Measurements from ENCODE around the gene ZNF580. TPM values are rescaled to one million over a fixed set of nuclear protein-coding genes. Genes with fewer than 3 reads are reported as not detected.
A peak's percentile ranks its signal among the peaks of the same experiment; 100 is the strongest.

Gene ZNF580
- total and polyA plus RNA-seq, 10 of the 15 experiments (the other 5 are each of a cell fraction or from before 2014, with no cell fraction given), result 2.3 to 31.8 (median 10.0) TPM

DNA sequence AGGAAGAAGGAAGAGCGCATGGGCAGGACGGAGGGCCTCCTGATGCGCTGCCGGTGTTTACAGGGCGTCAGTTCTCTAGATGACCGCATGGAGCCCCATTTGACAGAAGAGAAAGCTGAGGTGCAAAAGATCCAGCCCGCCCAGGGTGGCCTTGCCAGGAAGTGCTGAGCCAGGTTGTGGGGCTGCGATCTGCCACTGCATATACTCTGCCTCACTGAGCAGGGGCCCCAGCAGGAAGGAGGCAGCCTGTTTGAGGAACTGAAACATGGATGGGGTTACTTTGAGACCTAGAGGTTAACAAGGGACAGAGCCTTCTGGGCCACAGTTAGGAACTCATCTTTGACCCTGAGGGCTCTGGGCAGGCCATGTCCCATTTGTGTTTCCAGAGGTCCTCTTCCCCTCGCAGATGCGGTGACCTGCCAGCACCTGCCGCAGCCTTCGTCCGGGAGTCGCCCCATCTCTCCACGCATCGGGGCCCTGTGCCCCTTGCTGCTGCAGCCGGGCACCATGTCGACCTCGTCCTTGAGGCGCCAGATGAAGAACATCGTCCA lies 37.4 kb downstream of the ZNF580 start (continued):
- no peak for TF ChIP-seq HSF1 (IDR thresholded peaks at IDR 0.05; ENCODE audit: low read depth, low read length)

GRCh38 chr19:55679343-55680257 lies 38.8 kb downstream of the ZNF580 start:
- POLR2A ChIA-PET, result no interaction called here
- FAIRE-seq (no peak), DNase-seq (ENCODE audit: low read depth, low spot score) (no peak), ATAC-seq (no peak)
- RAD21 ChIA-PET (ENCODE audit: unreplicated experiment), result no interaction called here
- in situ Hi-C loops (cut with MboI), result loop anchor here (5.0 kb wide), 1 partner anchor 128 kb away; no protein-coding TSS in a partner anchor
- SMC1A ChIA-PET (ENCODE audit: uncharacterized antibody, unreplicated experiment), result no interaction called here
- Histone ChIP-seq H3K4me2 (ENCODE audit: control insufficient read depth, insufficient read depth) (peak overlapping the region; percentile 100), H3K36me3 (ENCODE audit: control insufficient read depth in 2 of 2, insufficient read depth in 2 of 2, low read length in 1 of 2) (peaks cover 18 to 19% of the 10 kb centered on the region in 2 experiments), H3K9me3 (replicated peaks; ENCODE audit: control insufficient read depth, insufficient read depth, low read length) (no peaks in the 10 kb centered on the region), H3K27me3 (replicated peaks in 1 of 2; ENCODE audit: control insufficient read depth in 2 of 2, insufficient read depth in 2 of 2, low read length in 1 of 2) (no peaks in the 10 kb centered on the region), H3K4me1 (ENCODE audit: control insufficient read depth, insufficient read depth, low read length) (peaks cover 29% of the 10 kb centered on the region), H3K9ac (ENCODE audit: control insufficient read depth, insufficient read depth, low read length) (peak overlapping the region; percentile 20; the same call in 1 of the 2 replicates), H2AFZ (ENCODE audit: control insufficient read depth, low read depth, low read length) (no peak overlapping the region), H3K79me2 (ENCODE audit: control insufficient read depth, insufficient read depth, low read length) (peaks cover 67% of the 10 kb centered on the region), H3K27ac (ENCODE audit: control insufficient read depth, insufficient read depth) (peak overlapping the region; percentile 94), H3K4me3 (no peak overlapping the region), H4K20me1 (ENCODE audit: control insufficient read depth, insufficient read depth) (peaks cover 7% of the 10 kb centered on the region)
- TF ChIP-seq POLR2A (IDR thresholded peaks at IDR 0.05; ENCODE audit: low read depth, low read length), result peak; percentile 30; the same call in 1 of the 2 replicates
- TF ChIP-seq USF1 (IDR thresholded peaks at IDR 0.05; ENCODE audit: borderline replicate concordance, extremely low read length, insufficient read depth, low read depth, low read length), result no peak
- TF ChIP-seq, protein P1, sequence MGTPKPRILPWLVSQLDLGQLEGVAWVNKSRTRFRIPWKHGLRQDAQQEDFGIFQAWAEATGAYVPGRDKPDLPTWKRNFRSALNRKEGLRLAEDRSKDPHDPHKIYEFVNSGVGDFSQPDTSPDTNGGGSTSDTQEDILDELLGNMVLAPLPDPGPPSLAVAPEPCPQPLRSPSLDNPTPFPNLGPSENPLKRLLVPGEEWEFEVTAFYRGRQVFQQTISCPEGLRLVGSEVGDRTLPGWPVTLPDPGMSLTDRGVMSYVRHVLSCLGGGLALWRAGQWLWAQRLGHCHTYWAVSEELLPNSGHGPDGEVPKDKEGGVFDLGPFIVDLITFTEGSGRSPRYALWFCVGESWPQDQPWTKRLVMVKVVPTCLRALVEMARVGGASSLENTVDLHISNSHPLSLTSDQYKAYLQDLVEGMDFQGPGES (IDR thresholded peaks at IDR 0.05), result no peak
- no peak for TF ChIP-seq MYB (IDR thresholded peaks at IDR 0.05; ENCODE audit: borderline replicate concordance, low read depth, low read length)
- TF ChIP-seq, protein P2, sequence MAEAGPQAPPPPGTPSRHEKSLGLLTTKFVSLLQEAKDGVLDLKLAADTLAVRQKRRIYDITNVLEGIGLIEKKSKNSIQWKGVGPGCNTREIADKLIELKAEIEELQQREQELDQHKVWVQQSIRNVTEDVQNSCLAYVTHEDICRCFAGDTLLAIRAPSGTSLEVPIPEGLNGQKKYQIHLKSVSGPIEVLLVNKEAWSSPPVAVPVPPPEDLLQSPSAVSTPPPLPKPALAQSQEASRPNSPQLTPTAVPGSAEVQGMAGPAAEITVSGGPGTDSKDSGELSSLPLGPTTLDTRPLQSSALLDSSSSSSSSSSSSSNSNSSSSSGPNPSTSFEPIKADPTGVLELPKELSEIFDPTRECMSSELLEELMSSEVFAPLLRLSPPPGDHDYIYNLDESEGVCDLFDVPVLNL (IDR thresholded peaks at IDR 0.05; ENCODE audit: low read depth, low read length), result no peak
- no peak for TF ChIP-seq NFXL1 (IDR thresholded peaks at IDR 0.05; ENCODE audit: borderline replicate concordance)
- CTCF ChIA-PET, result no interaction called here
- intact Hi-C loops (cut with micrococcal nuclease; ENCODE audit: unreplicated experiment), result loop anchor here (2.0 to 5.0 kb wide), 3 partner anchors 25 to 653 kb away; partner anchors contain the start of genes U2AF2, ZNF580 and ZNF581
- 70% methylated on average over 24 of the region's 24 CpGs for WGBS (ENCODE audit: insufficient coverage, insufficient replicate concordance, low lambda C conversion rate, missing lambda C conversion rate)
- BruUV-seq (replicated peaks), result no TSS peak
